ENCODE data around the gene CENPE. TPM values are rescaled to one million over a fixed set of nuclear protein-coding genes. Genes with fewer than 3 reads are reported as not detected.

The CENPE gene
- total and polyA plus RNA-seq, 8 donors, result 0.04 to 2.7 (median 0.39) TPM

DNA sequence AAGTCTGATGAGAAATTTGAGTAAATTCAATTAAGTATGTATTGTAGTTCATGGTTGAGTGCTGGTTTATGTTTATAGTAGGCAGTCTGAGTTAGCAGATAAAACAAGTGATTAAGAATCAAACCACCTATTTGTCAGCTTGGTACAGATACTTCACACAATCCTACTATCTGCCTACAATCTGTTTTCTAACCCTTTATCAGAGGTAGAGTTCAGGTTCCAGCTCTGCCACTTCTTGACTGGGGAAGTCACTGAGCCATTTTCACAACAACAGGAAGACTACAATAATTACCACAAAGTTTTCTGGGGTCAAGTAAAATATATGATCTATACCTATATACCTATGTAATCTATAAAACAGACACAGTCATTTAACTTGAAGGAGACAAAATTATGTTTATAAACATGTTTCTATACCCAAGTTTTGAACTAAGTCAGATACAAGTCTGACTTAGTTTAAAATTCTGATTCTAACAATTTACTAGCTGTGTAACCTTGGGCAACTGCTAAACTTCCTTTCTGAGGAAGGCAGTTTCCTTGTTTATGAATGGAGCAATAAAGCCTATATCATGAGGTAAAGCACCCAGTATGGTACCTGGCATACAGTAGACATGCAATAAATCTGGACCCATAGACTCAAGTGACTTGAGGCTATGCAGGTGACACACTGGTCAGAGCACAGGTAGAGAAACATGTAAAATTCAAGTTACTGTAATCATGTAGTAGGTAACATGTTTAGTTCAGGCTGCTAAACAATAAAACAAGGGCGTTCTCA, 61.3 kb downstream of the CENPE start:
- Histone ChIP-seq H3K9me3 (no peaks in the 10 kb centered on the region), H3K4me3 (no peak overlapping the region), H3K36me3 (no peaks in the 10 kb centered on the region), H3K4me1 (no peaks in the 10 kb centered on the region), H3K27ac (no peak overlapping the region), H3K27me3 (no peaks in the 10 kb centered on the region)
- TF ChIP-seq, protein P1, sequence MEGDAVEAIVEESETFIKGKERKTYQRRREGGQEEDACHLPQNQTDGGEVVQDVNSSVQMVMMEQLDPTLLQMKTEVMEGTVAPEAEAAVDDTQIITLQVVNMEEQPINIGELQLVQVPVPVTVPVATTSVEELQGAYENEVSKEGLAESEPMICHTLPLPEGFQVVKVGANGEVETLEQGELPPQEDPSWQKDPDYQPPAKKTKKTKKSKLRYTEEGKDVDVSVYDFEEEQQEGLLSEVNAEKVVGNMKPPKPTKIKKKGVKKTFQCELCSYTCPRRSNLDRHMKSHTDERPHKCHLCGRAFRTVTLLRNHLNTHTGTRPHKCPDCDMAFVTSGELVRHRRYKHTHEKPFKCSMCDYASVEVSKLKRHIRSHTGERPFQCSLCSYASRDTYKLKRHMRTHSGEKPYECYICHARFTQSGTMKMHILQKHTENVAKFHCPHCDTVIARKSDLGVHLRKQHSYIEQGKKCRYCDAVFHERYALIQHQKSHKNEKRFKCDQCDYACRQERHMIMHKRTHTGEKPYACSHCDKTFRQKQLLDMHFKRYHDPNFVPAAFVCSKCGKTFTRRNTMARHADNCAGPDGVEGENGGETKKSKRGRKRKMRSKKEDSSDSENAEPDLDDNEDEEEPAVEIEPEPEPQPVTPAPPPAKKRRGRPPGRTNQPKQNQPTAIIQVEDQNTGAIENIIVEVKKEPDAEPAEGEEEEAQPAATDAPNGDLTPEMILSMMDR (IDR thresholded peaks at IDR 0.05), result no peak
- no peak for ATAC-seq
- intact Hi-C loops (cut with DNase I), result no loop called here
- WGBS, 2 donors, result 41 to 85% methylated on average over 1 of the region's 1 CpG
- no peak for FAIRE-seq
- no peak for DNase-seq

DNA sequence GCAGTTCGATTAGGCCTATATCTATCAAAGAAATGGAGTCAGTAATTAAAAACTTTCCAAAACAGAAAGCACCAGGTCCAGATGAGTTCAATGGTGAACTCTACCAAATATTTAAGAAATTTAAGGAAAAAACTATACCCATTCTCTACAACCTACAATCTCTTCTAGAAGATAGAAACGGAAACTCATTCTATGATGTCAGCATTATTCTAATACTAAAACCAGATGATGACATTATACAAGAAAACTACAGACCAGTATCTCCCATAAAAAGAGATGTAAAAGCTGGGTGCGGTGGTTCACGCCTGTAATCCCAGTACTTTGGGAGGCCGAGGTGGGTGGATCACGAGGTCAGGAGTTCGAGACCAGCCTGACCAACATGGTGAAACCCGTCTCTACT, 69.0 kb downstream of the CENPE start:
- Histone ChIP-seq H3K9me3 (no peaks in the 10 kb centered on the region), H3K36me3 (no peaks in the 10 kb centered on the region), H3K4me1 (no peaks in the 10 kb centered on the region), H3K27me3 (no peaks in the 10 kb centered on the region), H3K27ac (no peak overlapping the region), H3K4me3 (no peak overlapping the region)
- no peak for DNase-seq
- no peak for ATAC-seq
- 90 to 99% methylated on average over 8 of the region's 8 CpGs for WGBS, 2 donors
- TF ChIP-seq, protein P1 (IDR thresholded peaks at IDR 0.05), result no peak
- intact Hi-C loops (cut with DNase I), result no loop called here
- FAIRE-seq, result no peak

DNA sequence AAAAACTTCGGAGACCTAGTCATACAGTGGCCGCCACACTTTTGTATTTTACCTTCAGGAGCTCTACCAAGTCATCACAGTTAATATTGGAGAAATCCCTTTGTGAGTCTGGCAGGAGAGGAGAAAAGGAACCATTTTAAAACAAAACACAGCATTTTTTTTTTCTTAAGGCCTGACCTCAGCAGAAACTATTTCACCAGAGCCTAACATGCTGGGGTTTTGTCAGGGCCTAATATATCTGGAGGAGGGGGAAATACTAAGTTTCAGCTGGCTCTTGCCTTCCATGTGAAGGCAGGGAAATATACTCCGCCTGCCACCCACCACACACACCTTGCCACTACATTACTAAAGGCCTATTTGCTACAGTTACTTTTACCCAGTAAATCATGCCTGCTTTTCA, 72.0 kb downstream of the CENPE start:
- DNase-seq (no peak), FAIRE-seq (no peak), ATAC-seq (no peak)
- Histone ChIP-seq H3K27me3 (no peaks in the 10 kb centered on the region), H3K36me3 (no peaks in the 10 kb centered on the region), H3K27ac (no peak overlapping the region), H3K4me3 (no peak overlapping the region), H3K4me1 (no peaks in the 10 kb centered on the region), H3K9me3 (no peaks in the 10 kb centered on the region)
- intact Hi-C loops (cut with DNase I), result no loop called here
- TF ChIP-seq, protein P1 (IDR thresholded peaks at IDR 0.05), result no peak
- WGBS, 2 donors, result 95 to 97% methylated on average over 3 of the region's 3 CpGs

DNA sequence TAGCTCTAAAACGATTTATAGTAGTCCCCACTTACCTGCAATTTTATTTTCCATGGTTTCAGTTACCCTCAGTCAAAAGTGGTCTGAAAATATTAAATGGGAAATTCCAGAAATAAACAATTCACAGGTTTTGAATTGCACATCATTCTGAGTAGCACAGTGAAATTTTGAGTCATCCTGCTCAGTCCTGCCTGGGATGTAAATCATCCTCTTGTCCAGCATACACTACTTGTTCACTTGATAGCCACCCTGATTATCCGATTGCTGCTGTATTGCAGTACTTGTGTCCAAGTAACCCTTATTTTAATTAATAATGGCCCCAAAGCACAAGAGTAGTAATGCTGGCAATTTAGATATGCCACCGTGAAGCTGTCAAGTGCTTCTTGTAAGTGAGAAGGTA, 75.0 kb downstream of the CENPE start:
- no peak for FAIRE-seq
- H3K9me3 ChIP-seq, result no peaks in the 10 kb centered on the region

DNA sequence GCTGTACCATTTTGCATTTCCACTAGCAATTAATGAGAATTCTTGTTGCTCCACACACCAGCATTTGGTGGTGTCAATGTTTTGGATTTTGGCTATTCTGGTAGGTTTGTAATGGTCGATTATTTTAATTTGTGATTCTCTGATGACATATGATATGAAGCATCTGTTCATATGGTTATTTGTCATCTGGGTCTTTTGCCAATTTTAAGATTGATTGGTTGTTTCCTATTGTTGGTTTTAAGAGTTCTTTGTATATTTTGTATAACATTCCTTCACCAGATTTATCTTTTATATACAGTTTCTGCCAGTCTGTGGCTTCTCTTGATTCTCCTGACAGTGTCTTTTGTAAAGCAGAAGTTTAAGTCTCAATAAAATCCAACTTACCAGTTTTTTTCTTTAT, 80.0 kb downstream of the CENPE start:
- intact Hi-C loops (cut with DNase I), result no loop called here
- ATAC-seq (no peak), FAIRE-seq (no peak), DNase-seq (no peak)
- Histone ChIP-seq H3K4me1 (no peaks in the 10 kb centered on the region), H3K27me3 (no peaks in the 10 kb centered on the region), H3K4me3 (no peak overlapping the region), H3K9me3 (no peaks in the 10 kb centered on the region), H3K27ac (no peak overlapping the region), H3K36me3 (no peaks in the 10 kb centered on the region)
- TF ChIP-seq, protein P1 (IDR thresholded peaks at IDR 0.05), result no peak
- WGBS, 2 donors, result 71 to 78% methylated on average over 1 of the region's 1 CpG

More for the DNA sequence above, 75.0 kb downstream of the CENPE start:
- DNase-seq, result no peak
- Histone ChIP-seq H3K36me3 (no peaks in the 10 kb centered on the region), H3K27ac (no peak overlapping the region), H3K4me1 (no peaks in the 10 kb centered on the region), H3K4me3 (no peak overlapping the region), H3K27me3 (no peaks in the 10 kb centered on the region)
- WGBS, 2 donors, result 71 to 85% methylated on average over 3 of the region's 3 CpGs
- intact Hi-C loops (cut with DNase I), result no loop called here
- TF ChIP-seq, protein P1 (IDR thresholded peaks at IDR 0.05), result no peak
- ATAC-seq, result no peak
